GM13976 (cell line): Measurements from ENCODE around the gene RNF166.
"Not testable (repeated sequence)": the region's sequence is repeated elsewhere in the genome, so short reads cannot be mapped to it uniquely, and the experiment has no call there.

Experiments
- DNase-seq: peaks from one replicate; pipeline ENCODE4 v3.0.0; 2012; ENCODE audit warnings: low spot score
- CTCF ChIP-seq: IDR thresholded peaks from 2 replicates; pipeline ENCODE4 v1.5.1; 2012; ENCODE audit warnings: borderline replicate concordance, mild to moderate bottlenecking; ENCODE audit not compliant: insufficient read depth; ENCODE audit errors: extremely low read depth, missing control alignments, control extremely low read depth
- in situ Hi-C: fragments of 300-500 bp; cut with MboI; formaldehyde crosslinking; loops from one replicate; pipeline ENCODE4 v1.12.0; 2022; ENCODE audit warnings: low sequenced_read_pairs, mixed read lengths, inconsistent platforms; ENCODE audit not compliant: unreplicated experiment

The RNF166 gene

DNA sequence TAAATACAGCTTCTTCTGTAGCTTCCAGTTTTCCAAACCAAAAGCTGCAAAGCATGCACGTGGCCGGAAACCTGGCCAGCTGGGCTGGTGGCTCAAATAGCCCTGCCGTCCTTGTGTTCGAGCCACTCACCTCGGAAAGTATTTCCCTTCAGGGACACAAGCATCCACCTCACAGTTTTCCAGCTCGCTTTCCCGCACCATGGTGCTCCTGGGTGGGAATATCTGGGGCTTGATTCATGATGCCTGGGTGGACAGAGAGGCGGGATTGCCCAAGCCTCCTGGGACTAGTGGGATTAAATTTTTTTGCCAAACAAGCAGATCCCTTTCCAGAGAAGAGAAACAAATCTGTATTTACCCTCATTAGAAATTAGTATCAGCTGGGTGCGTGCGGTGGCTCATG is 36.2 kb downstream of the RNF166 start:
- in situ Hi-C loops = no loop called here
- no peak for DNase-seq

GRCh38 chr16:88669493-88669892 is 36.7 kb downstream of the RNF166 start:
- DNase-seq, in situ Hi-C loops: not testable (repeated sequence)

More for the DNA sequence above, 36.2 kb downstream of the RNF166 start:
- no peak for TF ChIP-seq CTCF

GRCh38 chr16:88667461-88667860 is 38.7 kb downstream of the RNF166 start:
- no peak for TF ChIP-seq CTCF
- no peak for DNase-seq
- in situ Hi-C loops = no loop called here

DNA sequence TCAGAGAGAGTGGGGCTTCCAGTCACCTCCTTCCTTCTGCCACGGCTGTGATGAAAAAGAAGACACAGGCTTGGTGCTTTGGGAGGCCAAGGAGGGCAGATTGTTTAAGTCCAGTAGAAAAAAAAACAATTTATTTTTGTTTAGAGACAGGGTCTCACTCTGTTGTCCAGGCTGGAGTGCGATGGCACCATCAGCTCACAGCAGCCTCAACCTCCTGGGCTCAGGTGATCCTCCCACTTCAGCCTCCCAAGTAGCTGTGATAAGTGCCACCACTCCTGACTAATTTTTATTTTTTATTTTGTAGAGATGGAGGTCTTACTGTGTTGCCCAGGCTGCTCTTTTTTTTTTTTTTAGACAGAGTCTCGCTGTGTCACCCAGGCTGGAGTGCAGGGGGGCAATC is 40.6 kb downstream of the RNF166 start:
- DNase-seq = no peak
- in situ Hi-C loops = no loop called here
- no peak for TF ChIP-seq CTCF

GRCh38 chr16:88665148-88665547 is 41.1 kb downstream of the RNF166 start:
- DNase-seq = no peak
- TF ChIP-seq CTCF = no peak
- in situ Hi-C loops = no loop called here

DNA sequence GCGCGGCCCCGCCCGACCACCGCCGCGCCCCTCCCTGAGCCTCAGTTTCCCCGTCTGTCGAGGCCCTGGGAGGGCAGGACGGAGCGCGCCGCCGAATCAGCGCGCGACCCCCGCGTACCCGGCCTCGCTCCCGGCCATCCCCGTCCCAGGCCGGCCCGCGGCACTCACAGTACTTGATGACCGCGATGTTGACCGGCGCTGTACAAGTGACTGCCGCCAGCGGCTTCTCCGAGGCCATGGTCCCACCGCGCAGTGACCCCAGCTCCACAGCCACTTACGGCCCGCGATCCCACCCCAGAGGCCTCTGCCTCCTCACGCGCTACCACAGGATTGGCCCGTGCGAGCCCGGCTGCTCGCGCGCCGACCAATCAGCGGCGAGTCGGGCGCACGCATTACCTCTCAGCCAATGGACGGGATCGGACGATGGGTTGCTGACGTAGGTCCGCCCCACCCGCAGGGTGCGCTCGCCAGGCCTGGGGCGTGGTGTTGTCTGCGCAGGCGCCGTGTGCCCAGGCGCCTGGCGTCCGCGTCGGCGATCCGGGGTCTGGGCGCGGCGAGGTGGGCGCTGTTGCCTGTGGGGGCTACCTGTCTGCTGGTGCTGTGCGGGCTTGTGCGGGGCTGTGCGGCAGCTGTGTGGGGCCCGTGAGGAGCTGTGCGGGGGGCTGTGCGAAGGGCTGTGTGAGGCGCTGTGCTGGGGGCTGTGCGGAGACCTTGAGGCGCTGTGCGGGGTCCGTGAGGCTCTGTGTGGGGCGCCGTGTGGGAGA is 43.2 kb downstream of the RNF166 start, which contains the start of gene MVD:
MVD (minus strand) TSS at position 249 of the 764 bp plus-strand sequence; CDS start at position 238, 11 bp downstream.
- peak; percentile 100 for DNase-seq
- no peak for TF ChIP-seq CTCF
- in situ Hi-C loops = no loop called here

DNA sequence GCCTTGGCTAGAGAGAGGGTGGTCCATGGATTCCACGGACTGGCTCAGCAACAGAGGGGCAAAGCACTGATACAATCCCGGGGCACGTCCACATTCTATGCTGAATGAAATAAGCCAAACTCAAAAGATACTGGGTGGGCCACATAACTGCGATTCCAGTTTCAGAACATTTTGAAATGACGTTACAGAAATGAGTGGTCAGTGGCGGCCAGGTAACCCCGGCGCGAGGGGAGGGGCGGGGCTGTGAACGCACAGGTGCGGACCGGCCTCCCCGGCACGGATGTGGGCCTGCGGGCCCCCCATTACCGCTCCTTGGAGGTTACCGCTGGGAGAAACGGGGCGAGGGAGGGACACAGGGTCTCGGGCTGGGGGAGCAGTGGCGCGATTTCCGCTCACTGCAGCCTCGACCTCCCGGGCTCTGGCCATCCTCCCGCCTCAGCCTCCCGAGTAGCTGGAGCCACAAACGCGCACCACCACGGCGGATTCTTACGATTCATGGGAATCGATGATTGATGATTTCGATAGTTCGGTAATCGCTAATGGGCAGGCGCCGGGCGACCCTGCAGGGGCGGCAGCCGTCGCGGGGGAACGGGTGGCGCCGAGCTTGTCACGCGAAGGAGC is 43.9 kb downstream of the RNF166 start:
- TF ChIP-seq CTCF = no peak
- in situ Hi-C loops = no loop called here
- DNase-seq = no peak
